ENCODE data around the gene KCTD16.
A peak's percentile ranks its signal among the peaks of the same experiment; 100 is the strongest.

Gene KCTD16

DNA sequence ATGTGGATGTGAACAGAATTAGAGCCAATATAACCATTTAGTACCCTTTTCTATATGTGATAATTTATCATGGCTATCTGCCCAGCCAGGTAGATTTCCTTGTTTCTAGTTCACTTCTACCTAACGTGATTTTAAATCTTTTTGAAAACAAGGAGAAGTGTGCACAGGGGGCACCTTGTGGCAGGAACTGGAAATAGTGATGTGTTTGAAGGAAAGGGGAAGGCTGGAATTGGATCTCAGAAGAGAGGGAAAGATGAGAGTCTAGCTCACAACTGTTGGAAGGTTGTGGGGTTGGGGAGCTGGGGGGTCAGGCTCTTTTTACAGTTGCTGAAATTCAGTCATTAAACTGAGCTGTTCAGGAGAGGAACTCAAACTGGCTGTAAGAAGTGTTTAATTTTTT lies 219.5 kb downstream of the KCTD16 start:
- no peak overlapping the region for H2AFZ ChIP-seq (ENCODE audit: insufficient read depth, low read length, poor library complexity)
- peak in 1 of 2 donors; percentile 1 for DNase-seq
- no peak overlapping the region for H3K4ac ChIP-seq (ENCODE audit: low read depth, low read length)
- no peak overlapping the region for H3K27ac ChIP-seq (ENCODE audit: low read depth, low read length)
- H3K9ac ChIP-seq (ENCODE audit: low read length) = no peak overlapping the region
- no peak overlapping the region for H2BK120ac ChIP-seq (ENCODE audit: insufficient read depth, low read length, poor library complexity)
- no peak overlapping the region for H3K23ac ChIP-seq (ENCODE audit: low read length)
- no CpG with 5 or more reads among the region's 1 CpG for WGBS (ENCODE audit: extremely low coverage, insufficient coverage, insufficient read length)
- H2BK12ac ChIP-seq (ENCODE audit: low read length) = no peak overlapping the region
- no peaks in the 10 kb centered on the region for H3K9me3 ChIP-seq (ENCODE audit: insufficient read depth, low read depth, low read length)
- H3K4me3 ChIP-seq (ENCODE audit: low read depth, low read length) = no peak overlapping the region
- no peak overlapping the region for H2BK5ac ChIP-seq (ENCODE audit: low read depth, low read length, poor library complexity)
- H4K12ac ChIP-seq (ENCODE audit: low read depth, low read length) = no peak overlapping the region
- no peak overlapping the region for H4K8ac ChIP-seq (ENCODE audit: low read depth, low read length)
- no peak overlapping the region for H4K91ac ChIP-seq (ENCODE audit: low read depth, low read length)
- no peak overlapping the region for H2AK5ac ChIP-seq (ENCODE audit: low read length)
- no peaks in the 10 kb centered on the region for H3K27me3 ChIP-seq (ENCODE audit: insufficient read depth, low read length)
- H3K79me2 ChIP-seq (ENCODE audit: control insufficient read depth, insufficient read depth, low read length, poor library complexity) = no peaks in the 10 kb centered on the region
- H3K18ac ChIP-seq (ENCODE audit: low read length) = no peak overlapping the region
- no peaks in the 10 kb centered on the region for H3K79me1 ChIP-seq (ENCODE audit: low read length)
- no peaks in the 10 kb centered on the region for H3K4me1 ChIP-seq (ENCODE audit: control insufficient read depth in 1 of 2, insufficient read depth in 2 of 2, low read length in 2 of 2)
- H3K4me2 ChIP-seq (ENCODE audit: low read length) = no peak overlapping the region
- H3K14ac ChIP-seq (ENCODE audit: low read length) = no peak overlapping the region
- H3K36me3 ChIP-seq (ENCODE audit: control insufficient read depth in 1 of 2, insufficient read depth in 2 of 2, low read length in 2 of 2) = no peaks in the 10 kb centered on the region

GRCh38 chr5:144391044-144391443 lies 220.4 kb downstream of the KCTD16 start:
- H4K8ac ChIP-seq (ENCODE audit: low read depth, low read length) = no peak overlapping the region
- no peak overlapping the region for H2BK12ac ChIP-seq (ENCODE audit: low read length)
- H3K27ac ChIP-seq (ENCODE audit: low read depth, low read length) = no peak overlapping the region
- no peaks in the 10 kb centered on the region for H3K4me1 ChIP-seq (ENCODE audit: control insufficient read depth in 1 of 2, insufficient read depth in 2 of 2, low read length in 2 of 2)
- no peak overlapping the region for H3K9ac ChIP-seq (ENCODE audit: low read length)
- no peak overlapping the region for H3K4me3 ChIP-seq (ENCODE audit: low read depth, low read length)
- H2BK120ac ChIP-seq (ENCODE audit: insufficient read depth, low read length, poor library complexity) = no peak overlapping the region
- no peak overlapping the region for H3K23ac ChIP-seq (ENCODE audit: low read length)
- H3K14ac ChIP-seq (ENCODE audit: low read length) = no peak overlapping the region
- H2AFZ ChIP-seq (ENCODE audit: insufficient read depth, low read length, poor library complexity) = no peak overlapping the region
- H4K12ac ChIP-seq (ENCODE audit: low read depth, low read length) = no peak overlapping the region
- no peak overlapping the region for H3K4ac ChIP-seq (ENCODE audit: low read depth, low read length)
- no peak overlapping the region for H2BK5ac ChIP-seq (ENCODE audit: low read depth, low read length, poor library complexity)
- no peaks in the 10 kb centered on the region for H3K79me2 ChIP-seq (ENCODE audit: control insufficient read depth, insufficient read depth, low read length, poor library complexity)
- H3K79me1 ChIP-seq (ENCODE audit: low read length) = no peaks in the 10 kb centered on the region
- H3K9me3 ChIP-seq (ENCODE audit: insufficient read depth, low read depth, low read length) = no peaks in the 10 kb centered on the region
- no peak overlapping the region for H4K91ac ChIP-seq (ENCODE audit: low read depth, low read length)
- DNase-seq = no peak
- no peaks in the 10 kb centered on the region for H3K27me3 ChIP-seq (ENCODE audit: insufficient read depth, low read length)
- no peak overlapping the region for H3K18ac ChIP-seq (ENCODE audit: low read length)
- no peak overlapping the region for H2AK5ac ChIP-seq (ENCODE audit: low read length)
- no CpG with 5 or more reads among the region's 2 CpGs for WGBS (ENCODE audit: extremely low coverage, insufficient coverage, insufficient read length)
- no peaks in the 10 kb centered on the region for H3K36me3 ChIP-seq (ENCODE audit: control insufficient read depth in 1 of 2, insufficient read depth in 2 of 2, low read length in 2 of 2)
- no peak overlapping the region for H3K4me2 ChIP-seq (ENCODE audit: low read length)

GRCh38 chr5:144393641-144394435 lies 223.2 kb downstream of the KCTD16 start:
- no peaks in the 10 kb centered on the region for H3K9me3 ChIP-seq (ENCODE audit: insufficient read depth, low read depth, low read length)
- H2AK5ac ChIP-seq (ENCODE audit: low read length) = no peak overlapping the region
- no peak overlapping the region for H3K27ac ChIP-seq (ENCODE audit: low read depth, low read length)
- no peak overlapping the region for H4K91ac ChIP-seq (ENCODE audit: low read depth, low read length)
- no peaks in the 10 kb centered on the region for H3K79me1 ChIP-seq (ENCODE audit: low read length)
- no peak for DNase-seq
- H4K8ac ChIP-seq (ENCODE audit: low read depth, low read length) = no peak overlapping the region
- no peak overlapping the region for H3K4ac ChIP-seq (ENCODE audit: low read depth, low read length)
- WGBS (ENCODE audit: extremely low coverage, insufficient coverage, insufficient read length) = no CpG with 5 or more reads among the region's 4 CpGs
- H3K4me2 ChIP-seq (ENCODE audit: low read length) = no peak overlapping the region
- H3K18ac ChIP-seq (ENCODE audit: low read length) = no peak overlapping the region
- no peak overlapping the region for H3K14ac ChIP-seq (ENCODE audit: low read length)
- no peaks in the 10 kb centered on the region for H3K27me3 ChIP-seq (ENCODE audit: insufficient read depth, low read length)
- no peaks in the 10 kb centered on the region for H3K4me1 ChIP-seq (ENCODE audit: control insufficient read depth in 1 of 2, insufficient read depth in 2 of 2, low read length in 2 of 2)
- H2AFZ ChIP-seq (ENCODE audit: insufficient read depth, low read length, poor library complexity) = no peak overlapping the region
- no peak overlapping the region for H4K12ac ChIP-seq (ENCODE audit: low read depth, low read length)
- no peak overlapping the region for H2BK12ac ChIP-seq (ENCODE audit: low read length)
- H3K4me3 ChIP-seq (ENCODE audit: low read depth, low read length) = no peak overlapping the region
- H2BK120ac ChIP-seq (ENCODE audit: insufficient read depth, low read length, poor library complexity) = no peak overlapping the region
- H3K36me3 ChIP-seq (ENCODE audit: control insufficient read depth in 1 of 2, insufficient read depth in 2 of 2, low read length in 2 of 2) = no peaks in the 10 kb centered on the region
- no peak overlapping the region for H2BK5ac ChIP-seq (ENCODE audit: low read depth, low read length, poor library complexity)
- H3K79me2 ChIP-seq (ENCODE audit: control insufficient read depth, insufficient read depth, low read length, poor library complexity) = no peaks in the 10 kb centered on the region
- no peak overlapping the region for H3K9ac ChIP-seq (ENCODE audit: low read length)
- H3K23ac ChIP-seq (ENCODE audit: low read length) = no peak overlapping the region

DNA sequence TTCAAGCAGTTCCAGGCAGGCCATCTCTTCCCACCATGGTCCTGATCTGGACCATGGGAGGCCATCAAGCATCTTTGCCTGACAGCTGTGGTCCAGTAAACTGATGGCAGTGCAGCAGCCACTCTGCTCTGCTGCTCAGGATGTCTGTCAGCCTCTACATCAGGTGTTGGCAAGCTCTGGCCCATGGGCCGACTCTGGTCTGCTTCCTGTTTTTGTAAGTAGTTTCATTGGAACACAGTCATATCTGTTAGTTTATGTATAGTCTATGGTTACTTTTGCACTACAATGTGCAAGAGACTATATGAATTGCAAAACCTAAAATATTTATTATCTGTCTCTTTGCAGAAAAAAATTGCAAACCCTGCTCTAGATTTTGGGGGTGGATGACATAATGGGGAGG lies 225.0 kb downstream of the KCTD16 start:
- H3K9ac ChIP-seq (ENCODE audit: low read length) = no peak overlapping the region
- no peak overlapping the region for H3K4me2 ChIP-seq (ENCODE audit: low read length)

More for the DNA sequence above, 225.0 kb downstream of the KCTD16 start:
- no peaks in the 10 kb centered on the region for H3K4me1 ChIP-seq (ENCODE audit: control insufficient read depth in 1 of 2, insufficient read depth in 2 of 2, low read length in 2 of 2)
- H3K27me3 ChIP-seq (ENCODE audit: insufficient read depth, low read length) = no peaks in the 10 kb centered on the region
- H3K4me3 ChIP-seq (ENCODE audit: low read depth, low read length) = no peak overlapping the region
- H2AK5ac ChIP-seq (ENCODE audit: low read length) = no peak overlapping the region
- H3K23ac ChIP-seq (ENCODE audit: low read length) = no peak overlapping the region
- H3K27ac ChIP-seq (ENCODE audit: low read depth, low read length) = no peak overlapping the region
- H4K8ac ChIP-seq (ENCODE audit: low read depth, low read length) = no peak overlapping the region
- H3K9me3 ChIP-seq (ENCODE audit: insufficient read depth, low read depth, low read length) = no peaks in the 10 kb centered on the region
- no peak overlapping the region for H2BK12ac ChIP-seq (ENCODE audit: low read length)
- no peaks in the 10 kb centered on the region for H3K36me3 ChIP-seq (ENCODE audit: control insufficient read depth in 1 of 2, insufficient read depth in 2 of 2, low read length in 2 of 2)
- H3K14ac ChIP-seq (ENCODE audit: low read length) = no peak overlapping the region
- H3K18ac ChIP-seq (ENCODE audit: low read length) = no peak overlapping the region
- no peak overlapping the region for H2AFZ ChIP-seq (ENCODE audit: insufficient read depth, low read length, poor library complexity)
- H2BK5ac ChIP-seq (ENCODE audit: low read depth, low read length, poor library complexity) = no peak overlapping the region
- H3K79me2 ChIP-seq (ENCODE audit: control insufficient read depth, insufficient read depth, low read length, poor library complexity) = no peaks in the 10 kb centered on the region
- H4K12ac ChIP-seq (ENCODE audit: low read depth, low read length) = no peak overlapping the region
- no CpG with 5 or more reads among the region's 1 CpG for WGBS (ENCODE audit: extremely low coverage, insufficient coverage, insufficient read length)
- H2BK120ac ChIP-seq (ENCODE audit: insufficient read depth, low read length, poor library complexity) = no peak overlapping the region
- H4K91ac ChIP-seq (ENCODE audit: low read depth, low read length) = no peak overlapping the region
- H3K4ac ChIP-seq (ENCODE audit: low read depth, low read length) = no peak overlapping the region
- H3K79me1 ChIP-seq (ENCODE audit: low read length) = no peaks in the 10 kb centered on the region
- no peak for DNase-seq

Data from trophoblast cell (in vitro differentiated cells and primary cell).